ENCODE measurements around the gene ANKS1A. TPM values are rescaled to one million over a fixed set of nuclear protein-coding genes. Genes with fewer than 3 reads are reported as not detected.

The ANKS1A gene
- total RNA-seq, 1 experiment from 2014 or later, result 35.0 TPM

- Mint-ChIP-seq H3K36me3 (peaks cover 40% of the 10 kb centered on the region), H3K4me3 (no peak overlapping the region), H3K9me3 (no peaks in the 10 kb centered on the region), H3K27me3 (ENCODE audit: low read depth) (no peaks in the 10 kb centered on the region), H3K27ac (0 out of 2 replicates have a peak overlapping the region, but pooled peaks have one; percentile 19), H3K4me1 (peaks cover 14% of the 10 kb centered on the region)
- DNase-seq (ENCODE audit: low spot score) (no peak), ATAC-seq (no peak)
- CTCF ChIA-PET, result no interaction called here
- POLR2A ChIA-PET, result no interaction called here
- TF ChIP-seq OVOL2 (CRISPR knock-in tag; IDR thresholded peaks at IDR 0.05; ENCODE audit: borderline replicate concordance) (no peak), ZNF263 (CRISPR knock-in tag; IDR thresholded peaks at IDR 0.05; ENCODE audit: low read depth) (no peak), ZNF232 (CRISPR knock-in tag; IDR thresholded peaks at IDR 0.05) (no peak), HMGA2 (CRISPR knock-in tag; IDR thresholded peaks at IDR 0.05) (no peak), NFE2L1 (CRISPR knock-in tag; IDR thresholded peaks at IDR 0.05) (no peak)
- TF ChIP-seq, protein P1, sequence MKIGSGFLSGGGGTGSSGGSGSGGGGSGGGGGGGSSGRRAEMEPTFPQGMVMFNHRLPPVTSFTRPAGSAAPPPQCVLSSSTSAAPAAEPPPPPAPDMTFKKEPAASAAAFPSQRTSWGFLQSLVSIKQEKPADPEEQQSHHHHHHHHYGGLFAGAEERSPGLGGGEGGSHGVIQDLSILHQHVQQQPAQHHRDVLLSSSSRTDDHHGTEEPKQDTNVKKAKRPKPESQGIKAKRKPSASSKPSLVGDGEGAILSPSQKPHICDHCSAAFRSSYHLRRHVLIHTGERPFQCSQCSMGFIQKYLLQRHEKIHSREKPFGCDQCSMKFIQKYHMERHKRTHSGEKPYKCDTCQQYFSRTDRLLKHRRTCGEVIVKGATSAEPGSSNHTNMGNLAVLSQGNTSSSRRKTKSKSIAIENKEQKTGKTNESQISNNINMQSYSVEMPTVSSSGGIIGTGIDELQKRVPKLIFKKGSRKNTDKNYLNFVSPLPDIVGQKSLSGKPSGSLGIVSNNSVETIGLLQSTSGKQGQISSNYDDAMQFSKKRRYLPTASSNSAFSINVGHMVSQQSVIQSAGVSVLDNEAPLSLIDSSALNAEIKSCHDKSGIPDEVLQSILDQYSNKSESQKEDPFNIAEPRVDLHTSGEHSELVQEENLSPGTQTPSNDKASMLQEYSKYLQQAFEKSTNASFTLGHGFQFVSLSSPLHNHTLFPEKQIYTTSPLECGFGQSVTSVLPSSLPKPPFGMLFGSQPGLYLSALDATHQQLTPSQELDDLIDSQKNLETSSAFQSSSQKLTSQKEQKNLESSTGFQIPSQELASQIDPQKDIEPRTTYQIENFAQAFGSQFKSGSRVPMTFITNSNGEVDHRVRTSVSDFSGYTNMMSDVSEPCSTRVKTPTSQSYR (CRISPR knock-in tag; IDR thresholded peaks at IDR 0.05), result no peak
Measured at GRCh38 chr6:35084041-35084491, 195.0 kb downstream of the ANKS1A start.

- POLR2A ChIA-PET, result no interaction called here
- CTCF ChIA-PET, result interaction anchor here (1.9 kb wide), 1 partner anchor 98 kb away, joined by 7 read pairs; no protein-coding TSS in a partner anchor
- no peak for ATAC-seq
- no peak for TF ChIP-seq CBFB (CRISPR knock-in tag; IDR thresholded peaks at IDR 0.05; ENCODE audit: low read depth)
- peaks cover 40% of the 10 kb centered on the region for H3K36me3 Mint-ChIP-seq
- H3K27ac Mint-ChIP-seq, result peak overlapping the region; percentile 17
- no peak for DNase-seq (ENCODE audit: low spot score)
- H3K4me3 Mint-ChIP-seq, result no peak overlapping the region
- peaks cover 17% of the 10 kb centered on the region for H3K4me1 Mint-ChIP-seq
- no peaks in the 10 kb centered on the region for H3K9me3 Mint-ChIP-seq
- H3K27me3 Mint-ChIP-seq (ENCODE audit: low read depth), result no peaks in the 10 kb centered on the region
Measured at GRCh38 chr6:35084511-35085203, 195.6 kb downstream of the ANKS1A start.

GRCh38 chr6:35085359-35086281 lies 196.6 kb downstream of the ANKS1A start:
- CTCF ChIA-PET, result interaction anchor here (1.9 kb wide), 1 partner anchor 99 kb away, joined by 7 read pairs; no protein-coding TSS in a partner anchor
- ATAC-seq (peak; percentile 16; the same call in 1 of the 2 replicates), DNase-seq (ENCODE audit: low spot score) (no peak)
- Mint-ChIP-seq H3K36me3 (peaks cover 40% of the 10 kb centered on the region), H3K27me3 (ENCODE audit: low read depth) (no peaks in the 10 kb centered on the region), H3K4me3 (no peak overlapping the region), H3K4me1 (peaks cover 18% of the 10 kb centered on the region), H3K9me3 (no peaks in the 10 kb centered on the region), H3K27ac (peak overlapping the region; percentile 17)
- POLR2A ChIA-PET, result no interaction called here
- TF ChIP-seq IRF1 (CRISPR knock-in tag; IDR thresholded peaks at IDR 0.05) (no peak), GRHL2 (CRISPR knock-in tag; IDR thresholded peaks at IDR 0.05; ENCODE audit: insufficient replicate concordance, severe bottlenecking) (no peak), TEAD1 (CRISPR knock-in tag; IDR thresholded peaks at IDR 0.05) (no peak), TP53 (CRISPR knock-in tag; IDR thresholded peaks at IDR 0.05) (no peak), MLX (CRISPR knock-in tag; IDR thresholded peaks at IDR 0.05) (no peak), SMAD4 (CRISPR knock-in tag; IDR thresholded peaks at IDR 0.05) (no peak), CREB1 (CRISPR knock-in tag; IDR thresholded peaks at IDR 0.05) (no peak)
- TF ChIP-seq, protein P2, sequence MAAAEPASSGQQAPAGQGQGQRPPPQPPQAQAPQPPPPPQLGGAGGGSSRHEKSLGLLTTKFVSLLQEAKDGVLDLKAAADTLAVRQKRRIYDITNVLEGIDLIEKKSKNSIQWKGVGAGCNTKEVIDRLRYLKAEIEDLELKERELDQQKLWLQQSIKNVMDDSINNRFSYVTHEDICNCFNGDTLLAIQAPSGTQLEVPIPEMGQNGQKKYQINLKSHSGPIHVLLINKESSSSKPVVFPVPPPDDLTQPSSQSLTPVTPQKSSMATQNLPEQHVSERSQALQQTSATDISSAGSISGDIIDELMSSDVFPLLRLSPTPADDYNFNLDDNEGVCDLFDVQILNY (CRISPR knock-in tag; IDR thresholded peaks at IDR 0.05), result no peak
- TF ChIP-seq, protein P3, sequence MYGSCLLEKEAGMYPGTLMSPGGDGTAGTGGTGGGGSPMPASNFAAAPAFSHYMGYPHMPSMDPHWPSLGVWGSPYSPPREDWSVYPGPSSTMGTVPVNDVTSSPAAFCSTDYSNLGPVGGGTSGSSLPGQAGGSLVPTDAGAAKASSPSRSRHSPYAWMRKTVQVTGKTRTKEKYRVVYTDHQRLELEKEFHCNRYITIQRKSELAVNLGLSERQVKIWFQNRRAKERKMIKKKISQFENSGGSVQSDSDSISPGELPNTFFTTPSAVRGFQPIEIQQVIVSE (CRISPR knock-in tag; IDR thresholded peaks at IDR 0.05; ENCODE audit: borderline replicate concordance), result no peak
- TF ChIP-seq, protein P4, sequence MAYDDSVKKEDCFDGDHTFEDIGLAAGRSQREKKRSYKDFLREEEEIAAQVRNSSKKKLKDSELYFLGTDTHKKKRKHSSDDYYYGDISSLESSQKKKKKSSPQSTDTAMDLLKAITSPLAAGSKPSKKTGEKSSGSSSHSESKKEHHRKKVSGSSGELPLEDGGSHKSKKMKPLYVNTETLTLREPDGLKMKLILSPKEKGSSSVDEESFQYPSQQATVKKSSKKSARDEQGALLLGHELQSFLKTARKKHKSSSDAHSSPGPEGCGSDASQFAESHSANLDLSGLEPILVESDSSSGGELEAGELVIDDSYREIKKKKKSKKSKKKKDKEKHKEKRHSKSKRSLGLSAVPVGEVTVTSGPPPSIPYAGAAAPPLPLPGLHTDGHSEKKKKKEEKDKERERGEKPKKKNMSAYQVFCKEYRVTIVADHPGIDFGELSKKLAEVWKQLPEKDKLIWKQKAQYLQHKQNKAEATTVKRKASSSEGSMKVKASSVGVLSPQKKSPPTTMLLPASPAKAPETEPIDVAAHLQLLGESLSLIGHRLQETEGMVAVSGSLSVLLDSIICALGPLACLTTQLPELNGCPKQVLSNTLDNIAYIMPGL (CRISPR knock-in tag; IDR thresholded peaks at IDR 0.05), result no peak
- TF ChIP-seq, protein P5, sequence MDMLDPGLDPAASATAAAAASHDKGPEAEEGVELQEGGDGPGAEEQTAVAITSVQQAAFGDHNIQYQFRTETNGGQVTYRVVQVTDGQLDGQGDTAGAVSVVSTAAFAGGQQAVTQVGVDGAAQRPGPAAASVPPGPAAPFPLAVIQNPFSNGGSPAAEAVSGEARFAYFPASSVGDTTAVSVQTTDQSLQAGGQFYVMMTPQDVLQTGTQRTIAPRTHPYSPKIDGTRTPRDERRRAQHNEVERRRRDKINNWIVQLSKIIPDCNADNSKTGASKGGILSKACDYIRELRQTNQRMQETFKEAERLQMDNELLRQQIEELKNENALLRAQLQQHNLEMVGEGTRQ (CRISPR knock-in tag; IDR thresholded peaks at IDR 0.05), result no peak

All from WTC11 (cell line).